Osteocyte (in vitro differentiated cells): ENCODE results near the gene ERV3-1. TPM values are rescaled to one million over a fixed set of nuclear protein-coding genes. Genes with fewer than 3 reads are reported as not detected.

ENCODE experiments used
- total RNA-seq: library from RNA; stranded (reverse); gene quantifications from 2 replicates; pipeline ENCODE4 v1.2.1, GENCODE V29; 2021

Gene ERV3-1
- total RNA-seq, 1 donor from 2014 or later: 19.0 TPM

Other genes with a start within 250 kb of the ERV3-1 start
- gene ZNF138, start 212.3 kb downstream of the ERV3-1 start, total RNA-seq: 2.7 and 4.0 TPM in 2 replicates
- 1.8 and 2.8 TPM in 2 replicates for gene ZNF273, start 103.4 kb downstream of the ERV3-1 start, total RNA-seq
- 8.3 and 10.7 TPM in 2 replicates for gene ZNF117, start 15.7 kb downstream of the ERV3-1 start, total RNA-seq